PC-3 (cell line): ENCODE measurements around the gene SLC8A1. TPM values are rescaled to one million over a fixed set of nuclear protein-coding genes. Genes with fewer than 3 reads are reported as not detected.

Experiments used
- ATAC-seq: fragments of 200-7000 bp; cut with Tn5 transposase; 2 replicates; pipeline ENCODE4 v1.9.1; 2020; ENCODE audit warnings: mild to moderate bottlenecking, moderate library complexity
- BruUV-seq: library from RNA; stranded (reverse); fragments of 400-500 nt; replicated peaks from 2 replicates; lab custom pipeline; 2021; lab: Mats Ljungman, UMichigan
- CTCF ChIA-PET: fragments of 300-600 bp; sonication (Branson Sonifier 250); formaldehyde crosslinking; loops from one replicate; lab custom pipeline; 2022; ENCODE audit warnings: antibody characterized with exemption; lab: Charles Lee
- POLR2A ChIA-PET: fragments of 300-600 bp; sonication (Branson Sonifier 250); formaldehyde crosslinking; loops from one replicate; lab custom pipeline; 2022; ENCODE audit warnings: antibody characterized with exemption; ENCODE audit not compliant: unreplicated experiment; lab: Charles Lee
- DNase-seq: peaks from one replicate; pipeline ENCODE4 v3.0.0-alpha.2; 2015
- H2AFZ ChIP-seq: fragments of 300-600 bp; sonication (generic); 2 replicates; pipeline ENCODE4 v1.6.0; 2016; ENCODE audit warnings: antibody characterized with exemption, low read length
- H3F3A ChIP-seq: fragments of 300-600 bp; sonication (generic); one replicate; pipeline ENCODE4 v1.6.0; 2017; ENCODE audit warnings: antibody characterized with exemption, low read length, control low read depth, mild to moderate bottlenecking; ENCODE audit not compliant: unreplicated experiment
- H3K27ac ChIP-seq: fragments of 300-600 bp; sonication (generic); 2 replicates; pipeline ENCODE4 v1.5.1; 2016; ENCODE audit warnings: mild to moderate bottlenecking, low read length
- H3K27me3 ChIP-seq: fragments of 300-600 bp; sonication (generic); 2 replicates; pipeline ENCODE4 v1.6.1; 2016; ENCODE audit warnings: low read length, mixed read lengths
- H3K36me3 ChIP-seq: fragments of 300-600 bp; sonication (generic); 2 replicates; pipeline ENCODE4 v1.6.1; 2016; ENCODE audit warnings: low read depth, mixed run types, low read length, mixed read lengths
- H3K4me1 ChIP-seq: fragments of 300-600 bp; sonication (generic); 2 replicates; pipeline ENCODE4 v1.5.1; 2016; ENCODE audit warnings: low read length; ENCODE audit not compliant: insufficient read depth
- H3K4me2 ChIP-seq: fragments of 300-600 bp; sonication (generic); 2 replicates; pipeline ENCODE4 v1.6.0; 2016; ENCODE audit warnings: low read length
- H3K4me3 ChIP-seq: fragments of 300-600 bp; sonication (generic); 2 replicates; pipeline ENCODE4 v1.5.1; 2016; ENCODE audit warnings: mild to moderate bottlenecking, low read length, mixed read lengths
- H3K79me2 ChIP-seq: fragments of 300-600 bp; sonication (generic); 2 replicates; pipeline ENCODE4 v1.6.1; 2017; ENCODE audit warnings: low read length, mixed read lengths
- H3K9ac ChIP-seq: fragments of 300-600 bp; sonication (generic); 2 replicates; pipeline ENCODE4 v1.6.0; 2016; ENCODE audit warnings: mild to moderate bottlenecking, low read length
- H3K9me2 ChIP-seq: fragments of 300-600 bp; sonication (generic); replicated peaks from 2 replicates; pipeline ENCODE4 v1.6.1; 2016; ENCODE audit warnings: mixed run types, low read length, mixed read lengths
- H3K9me3 ChIP-seq: fragments of 300-600 bp; sonication (generic); 2 replicates; pipeline ENCODE4 v1.6.1; 2016; ENCODE audit warnings: low read length, mixed read lengths
- H4K20me1 ChIP-seq: fragments of 300-600 bp; sonication (generic); 2 replicates; pipeline ENCODE4 v1.6.1; 2016; ENCODE audit warnings: low read length, mixed read lengths
- CTCF ChIP-seq: fragments of 300-600 bp; sonication (generic); conservative IDR thresholded peaks from 2 replicates; pipeline ENCODE4 v1.5.1; 2017; ENCODE audit warnings: antibody characterized with exemption, low read depth, mild to moderate bottlenecking, low read length
- EZH2 ChIP-seq: fragments of 300-600 bp; sonication (generic); IDR thresholded peaks from one replicate; pipeline ENCODE4 v1.6.1; 2017; ENCODE audit warnings: antibody characterized with exemption, mild to moderate bottlenecking, low read length; ENCODE audit not compliant: unreplicated experiment
- EZH2phosphoT487 ChIP-seq: fragments of 300-600 bp; sonication (generic); IDR thresholded peaks from 2 replicates; pipeline ENCODE4 v1.6.1; 2018; ENCODE audit warnings: mild to moderate bottlenecking, antibody characterized with exemption, low read length, borderline replicate concordance
- intact Hi-C: fragments of 100-400 bp; cut with micrococcal nuclease; formaldehyde crosslinking; loops from 2 replicates; pipeline ENCODE4 v1.9.0; 2023
- total RNA-seq: library from RNA; depleted of rRNA; stranded (reverse); fragments of >200 nt; gene quantifications from 2 replicates; pipeline ENCODE4 v1.2.3, GENCODE V29; 2014

The SLC8A1 gene
- total RNA-seq, 1 experiment from 2014 or later: 1.3 TPM

- Histone ChIP-seq H3K9ac (no peak overlapping the region), H3K27ac (no peak overlapping the region), H4K20me1 (no peaks in the 10 kb centered on the region), H3K4me1 (0 out of 2 replicates have a peak, but pooled peaks cover 2% of the 10 kb centered on the region), H3K27me3 (no peaks in the 10 kb centered on the region), H3K9me3 (no peaks in the 10 kb centered on the region), H3F3A (no peaks in the 10 kb centered on the region), H3K4me2 (no peak overlapping the region), H3K79me2 (no peaks in the 10 kb centered on the region), H3K9me2 (no peaks in the 10 kb centered on the region), H3K36me3 (no peaks in the 10 kb centered on the region), H2AFZ (no peak overlapping the region), H3K4me3 (no peak overlapping the region)
- CTCF ChIA-PET: no interaction called here
- TF ChIP-seq CTCF (no peak), EZH2phosphoT487 (no peak), EZH2 (no peak)
- DNase-seq (no peak), ATAC-seq (no peak)
- intact Hi-C loops: loop anchor here (5.0 to 10.0 kb wide), 3 partner anchors 205 to 538 kb away; no protein-coding TSS in a partner anchor
- POLR2A ChIA-PET: no interaction called here
- no TSS peak for BruUV-seq
Observed at GRCh38 chr2:40452786-40453185, 896 bp upstream of the SLC8A1 start.

- ChIA-PET CTCF (interaction anchor here (0.6 to 1.5 kb wide), 6 partner anchors 118 to 537 kb away, joined by 3 to 4 read pairs (median 4); no protein-coding TSS in a partner anchor), POLR2A (interaction anchor here (0.5 kb wide), 1 partner anchor 16 kb away, joined by 5 read pairs; no protein-coding TSS in a partner anchor)
- Histone ChIP-seq H3K9me3 (no peaks in the 10 kb centered on the region), H3K36me3 (no peaks in the 10 kb centered on the region), H2AFZ (peak overlapping the region; percentile 83), H3K4me3 (peak overlapping the region; percentile 69), H3K27ac (no peak overlapping the region), H3K9ac (no peak overlapping the region), H4K20me1 (no peaks in the 10 kb centered on the region), H3K27me3 (no peaks in the 10 kb centered on the region), H3K79me2 (no peaks in the 10 kb centered on the region), H3K4me2 (peak overlapping the region; percentile 85), H3K4me1 (0 out of 2 replicates have a peak, but pooled peaks cover 2% of the 10 kb centered on the region), H3K9me2 (no peaks in the 10 kb centered on the region), H3F3A (no peaks in the 10 kb centered on the region)
- TF ChIP-seq CTCF (no peak), EZH2phosphoT487 (no peak), EZH2 (no peak)
- intact Hi-C loops: loop anchor here (5.0 to 10.0 kb wide), 3 partner anchors 204 to 536 kb away; no protein-coding TSS in a partner anchor
- DNase-seq (peak; percentile 30), ATAC-seq (peak; percentile 72)
- no TSS peak for BruUV-seq
Observed at GRCh38 chr2:40450796-40451430, 977 bp downstream of the SLC8A1 start.
